Measurements from ENCODE around the gene TUBB2A.
"Not testable (repeated sequence)": the region's sequence is repeated elsewhere in the genome, so short reads cannot be mapped to it uniquely, and the experiment has no call there.

GRCh38 chr6:3156184-3157130 is 887 bp downstream of the TUBB2A start:
- not testable (repeated sequence) for TF ChIP-seq NR2C2 (IDR thresholded peaks at IDR 0.05; ENCODE audit: borderline replicate concordance, control insufficient read depth, insufficient read length, low read depth); POLR2A (IDR thresholded peaks at IDR 0.05; ENCODE audit: low read depth, low read length); CTCF (IDR thresholded peaks at IDR 0.05 in 2 of 3, conservative IDR thresholded peaks at IDR 0.05 in 1 of 3; ENCODE audit: control insufficient read depth in 2 of 3, extremely low read depth in 1 of 3, insufficient read depth in 1 of 3, low read depth in 3 of 3, low read length in 3 of 3); ZNF274 (IDR thresholded peaks at IDR 0.05; ENCODE audit: insufficient read depth, insufficient read length); PBX3 (IDR thresholded peaks at IDR 0.05; ENCODE audit: insufficient replicate concordance, low read depth, low read length); ESRRA (IDR thresholded peaks at IDR 0.05; ENCODE audit: low read length); RCOR1 (conservative IDR thresholded peaks at IDR 0.05; ENCODE audit: low read depth, low read length); ZBTB40 (IDR thresholded peaks at IDR 0.05; ENCODE audit: borderline replicate concordance); EP300 (IDR thresholded peaks at IDR 0.05; ENCODE audit: borderline replicate concordance in 1 of 2, control insufficient read depth in 1 of 2, low read depth in 2 of 2, low read length in 2 of 2); POLR2AphosphoS5 (IDR thresholded peaks at IDR 0.05; ENCODE audit: low read length); SRF (IDR thresholded peaks at IDR 0.05; ENCODE audit: low read depth in 2 of 2, low read length in 2 of 2); CREB1 (IDR thresholded peaks at IDR 0.05; ENCODE audit: low read depth); TCF12 (IDR thresholded peaks at IDR 0.05; ENCODE audit: low read depth, low read length); ATF7 (IDR thresholded peaks at IDR 0.05; ENCODE audit: low read depth)

Data from GM12878 (cell line).